ENCODE results near the gene ST6GALNAC6. TPM values are rescaled to one million over a fixed set of nuclear protein-coding genes. Genes with fewer than 3 reads are reported as not detected.

Gene ST6GALNAC6
- polyA plus RNA-seq, 2 of the 4 experiments (the other 2 are of a cell fraction), result 8.2 to 25.2 TPM

DNA sequence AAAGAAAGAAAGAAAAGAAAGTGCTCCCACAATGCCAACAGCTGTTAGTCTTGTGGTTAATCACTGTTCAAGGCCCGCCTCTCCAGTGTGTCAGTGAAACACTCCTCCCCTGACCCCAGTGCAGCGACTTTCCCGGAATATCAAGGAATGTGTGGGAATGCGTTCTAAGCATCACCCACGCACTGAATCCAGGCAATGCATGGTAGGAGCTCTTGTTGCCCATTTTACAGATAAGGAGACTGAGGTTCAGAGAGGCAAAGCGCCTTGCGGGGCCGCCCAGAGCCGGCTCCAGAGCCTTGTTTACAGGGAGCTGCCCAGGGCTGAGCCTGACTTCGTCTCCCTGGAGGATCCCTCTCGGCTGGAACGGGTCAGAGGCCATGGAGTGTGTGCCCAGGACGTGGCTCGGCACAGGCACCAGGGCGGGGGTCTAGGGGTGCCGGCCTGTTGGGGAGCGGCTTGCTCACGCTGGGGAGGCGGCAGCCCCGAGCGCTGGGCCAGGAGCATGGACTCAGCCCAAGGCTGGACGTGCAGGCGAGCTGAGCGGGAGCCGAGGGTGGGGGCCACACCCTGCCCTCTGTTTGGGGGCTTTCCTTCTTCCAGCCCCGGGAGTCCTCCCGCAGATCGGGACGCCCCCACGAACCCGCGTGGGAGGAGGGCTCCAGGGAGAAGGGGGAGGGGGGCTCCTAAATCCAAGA is 823 bp downstream of the ST6GALNAC6 start (continued):
- TF ChIP-seq, protein P1, sequence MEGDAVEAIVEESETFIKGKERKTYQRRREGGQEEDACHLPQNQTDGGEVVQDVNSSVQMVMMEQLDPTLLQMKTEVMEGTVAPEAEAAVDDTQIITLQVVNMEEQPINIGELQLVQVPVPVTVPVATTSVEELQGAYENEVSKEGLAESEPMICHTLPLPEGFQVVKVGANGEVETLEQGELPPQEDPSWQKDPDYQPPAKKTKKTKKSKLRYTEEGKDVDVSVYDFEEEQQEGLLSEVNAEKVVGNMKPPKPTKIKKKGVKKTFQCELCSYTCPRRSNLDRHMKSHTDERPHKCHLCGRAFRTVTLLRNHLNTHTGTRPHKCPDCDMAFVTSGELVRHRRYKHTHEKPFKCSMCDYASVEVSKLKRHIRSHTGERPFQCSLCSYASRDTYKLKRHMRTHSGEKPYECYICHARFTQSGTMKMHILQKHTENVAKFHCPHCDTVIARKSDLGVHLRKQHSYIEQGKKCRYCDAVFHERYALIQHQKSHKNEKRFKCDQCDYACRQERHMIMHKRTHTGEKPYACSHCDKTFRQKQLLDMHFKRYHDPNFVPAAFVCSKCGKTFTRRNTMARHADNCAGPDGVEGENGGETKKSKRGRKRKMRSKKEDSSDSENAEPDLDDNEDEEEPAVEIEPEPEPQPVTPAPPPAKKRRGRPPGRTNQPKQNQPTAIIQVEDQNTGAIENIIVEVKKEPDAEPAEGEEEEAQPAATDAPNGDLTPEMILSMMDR (IDR thresholded peaks at IDR 0.05), result no peak
- TF ChIP-seq CEBPB (IDR thresholded peaks at IDR 0.05), result no peak
- TF ChIP-seq CBX8 (IDR thresholded peaks at IDR 0.05), result no peak
- TF ChIP-seq FOXS1 (CRISPR knock-in tag; IDR thresholded peaks at IDR 0.05), result no peak

DNA sequence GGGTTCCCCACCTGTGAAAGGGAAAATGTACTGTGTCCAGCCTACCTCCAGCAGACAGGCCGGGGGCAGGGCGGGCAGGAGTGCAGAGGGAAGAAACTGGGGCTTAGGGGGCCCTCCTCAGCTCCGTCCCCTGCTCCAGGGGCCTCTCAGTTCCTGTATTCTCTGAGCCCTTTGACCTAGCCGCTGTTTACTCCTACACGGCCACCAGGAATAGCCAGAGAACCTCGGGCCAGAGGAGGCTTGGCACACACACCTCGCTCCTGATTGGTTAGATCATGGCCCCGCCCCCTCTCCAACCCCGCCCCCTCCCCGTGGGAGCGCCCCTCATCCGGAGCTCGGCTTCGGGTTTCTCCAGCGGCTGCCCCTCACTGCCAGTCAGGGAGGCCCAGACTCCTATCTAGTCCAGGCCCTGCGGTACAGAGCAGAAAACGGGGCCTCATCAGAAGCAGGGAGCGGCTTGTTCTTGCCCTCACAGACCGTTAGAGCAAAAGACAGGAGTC is 2.2 kb downstream of the ST6GALNAC6 start:
- CTCF ChIA-PET, result interaction anchor here (0.7 to 4.3 kb wide), 5 partner anchors 20 to 163 kb away, joined by 3 to 27 read pairs (median 5); partner anchors contain the start of gene TOR2A
- Histone ChIP-seq H3K4me1 (peaks cover 20% of the 10 kb centered on the region), H3K27ac (no peak overlapping the region), H3K9me3 (peaks cover 23% of the 10 kb centered on the region), H3K4me3 (no peak overlapping the region), H3K4me2 (peak overlapping the region; percentile 30; the same call in 2 of the 3 replicates)
- 72% methylated on average over 11 of the region's 19 CpGs for WGBS (ENCODE audit: missing lambda C conversion rate)
- TF ChIP-seq NPAS2 (CRISPR knock-in tag; IDR thresholded peaks at IDR 0.05; ENCODE audit: borderline replicate concordance) (no peak), POLR2A (IDR thresholded peaks at IDR 0.05; ENCODE audit: low read length) (no peak), NR3C1 (IDR thresholded peaks at IDR 0.05) (no peak), RNF2 (IDR thresholded peaks at IDR 0.05; ENCODE audit: borderline replicate concordance, low read depth) (no peak), JUNB (IDR thresholded peaks at IDR 0.05) (no peak), RCOR1 (IDR thresholded peaks at IDR 0.05; ENCODE audit: low read depth, low read length) (no peak), MYC (IDR thresholded peaks at IDR 0.05; ENCODE audit: borderline replicate concordance, low read length) (no peak), HDAC2 (IDR thresholded peaks at IDR 0.05) (no peak), CEBPB (IDR thresholded peaks at IDR 0.05) (no peak), TFCP2L1 (CRISPR knock-in tag; IDR thresholded peaks at IDR 0.05) (no peak), FOXS1 (CRISPR knock-in tag; IDR thresholded peaks at IDR 0.05) (no peak)
- TF ChIP-seq, protein P2, sequence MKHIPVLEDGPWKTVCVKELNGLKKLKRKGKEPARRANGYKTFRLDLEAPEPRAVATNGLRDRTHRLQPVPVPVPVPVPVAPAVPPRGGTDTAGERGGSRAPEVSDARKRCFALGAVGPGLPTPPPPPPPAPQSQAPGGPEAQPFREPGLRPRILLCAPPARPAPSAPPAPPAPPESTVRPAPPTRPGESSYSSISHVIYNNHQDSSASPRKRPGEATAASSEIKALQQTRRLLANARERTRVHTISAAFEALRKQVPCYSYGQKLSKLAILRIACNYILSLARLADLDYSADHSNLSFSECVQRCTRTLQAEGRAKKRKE (CRISPR knock-in tag; IDR thresholded peaks at IDR 0.05; ENCODE audit: low read depth), result no peak
- TF ChIP-seq, protein P3, sequence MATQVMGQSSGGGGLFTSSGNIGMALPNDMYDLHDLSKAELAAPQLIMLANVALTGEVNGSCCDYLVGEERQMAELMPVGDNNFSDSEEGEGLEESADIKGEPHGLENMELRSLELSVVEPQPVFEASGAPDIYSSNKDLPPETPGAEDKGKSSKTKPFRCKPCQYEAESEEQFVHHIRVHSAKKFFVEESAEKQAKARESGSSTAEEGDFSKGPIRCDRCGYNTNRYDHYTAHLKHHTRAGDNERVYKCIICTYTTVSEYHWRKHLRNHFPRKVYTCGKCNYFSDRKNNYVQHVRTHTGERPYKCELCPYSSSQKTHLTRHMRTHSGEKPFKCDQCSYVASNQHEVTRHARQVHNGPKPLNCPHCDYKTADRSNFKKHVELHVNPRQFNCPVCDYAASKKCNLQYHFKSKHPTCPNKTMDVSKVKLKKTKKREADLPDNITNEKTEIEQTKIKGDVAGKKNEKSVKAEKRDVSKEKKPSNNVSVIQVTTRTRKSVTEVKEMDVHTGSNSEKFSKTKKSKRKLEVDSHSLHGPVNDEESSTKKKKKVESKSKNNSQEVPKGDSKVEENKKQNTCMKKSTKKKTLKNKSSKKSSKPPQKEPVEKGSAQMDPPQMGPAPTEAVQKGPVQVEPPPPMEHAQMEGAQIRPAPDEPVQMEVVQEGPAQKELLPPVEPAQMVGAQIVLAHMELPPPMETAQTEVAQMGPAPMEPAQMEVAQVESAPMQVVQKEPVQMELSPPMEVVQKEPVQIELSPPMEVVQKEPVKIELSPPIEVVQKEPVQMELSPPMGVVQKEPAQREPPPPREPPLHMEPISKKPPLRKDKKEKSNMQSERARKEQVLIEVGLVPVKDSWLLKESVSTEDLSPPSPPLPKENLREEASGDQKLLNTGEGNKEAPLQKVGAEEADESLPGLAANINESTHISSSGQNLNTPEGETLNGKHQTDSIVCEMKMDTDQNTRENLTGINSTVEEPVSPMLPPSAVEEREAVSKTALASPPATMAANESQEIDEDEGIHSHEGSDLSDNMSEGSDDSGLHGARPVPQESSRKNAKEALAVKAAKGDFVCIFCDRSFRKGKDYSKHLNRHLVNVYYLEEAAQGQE (IDR thresholded peaks at IDR 0.05), result no peak
- POLR2A ChIA-PET, result no interaction called here
- DNase-seq (ENCODE audit: low read depth in 1 of 2, low spot score in 1 of 2) (peak; percentile 47 to 69), FAIRE-seq (no peak), ATAC-seq (peak; percentile 25 to 61; a peak in 4 of 6 replicates)

- H3K4me2 ChIP-seq, result 0 out of 3 replicates have a peak overlapping the region, but pooled peaks have one; percentile 30
- ATAC-seq (no peak), DNase-seq (ENCODE audit: low read depth in 1 of 2, low spot score in 1 of 2) (no peak), FAIRE-seq (no peak)
- peaks cover 23% of the 10 kb centered on the region for H3K9me3 ChIP-seq
- ChIA-PET CTCF (interaction anchor here (0.7 to 4.3 kb wide), 8 partner anchors 8 to 162 kb away, joined by 3 to 27 read pairs (median 4); partner anchors contain the start of gene TOR2A), POLR2A (interaction anchor here (0.9 kb wide), 1 partner anchor 20 kb away, joined by 3 read pairs; the partner anchor contains the start of gene ST6GALNAC4)
- H3K4me3 ChIP-seq, result no peak overlapping the region
- H3K27ac ChIP-seq, result no peak overlapping the region
- H3K4me1 ChIP-seq, result peaks cover 20% of the 10 kb centered on the region
- WGBS (ENCODE audit: missing lambda C conversion rate), result 89% methylated on average over 16 of the region's 16 CpGs
- no peak for TF ChIP-seq RARB (CRISPR knock-in tag; IDR thresholded peaks at IDR 0.05)
- no peak for TF ChIP-seq HES2 (IDR thresholded peaks at IDR 0.05)
- TF ChIP-seq GATA3 (IDR thresholded peaks at IDR 0.05; ENCODE audit: borderline replicate concordance), result no peak
- TF ChIP-seq, protein P1 (IDR thresholded peaks at IDR 0.05), result no peak
- no peak for TF ChIP-seq RAD21 (conservative IDR thresholded peaks at IDR 0.05 in 1 of 2, IDR thresholded peaks at IDR 0.05 in 1 of 2)
Measured at GRCh38 chr9:127896395-127897192, 2.8 kb downstream of the ST6GALNAC6 start.
